Astrocyte of the spinal cord (primary cell): ENCODE data around the gene SLC39A7.

Experiments
- DNase-seq: peaks from one replicate; pipeline ENCODE4 v3.0.0; 2011; ENCODE audit warnings: low read depth, low spot score
- H3K4me3 ChIP-seq: 2 replicates; pipeline ENCODE4 v1.5.1; 2011; ENCODE audit warnings: low read depth, mild to moderate bottlenecking, low read length, moderate library complexity
- in situ Hi-C: cut with HindIII; loops from 2 replicates; pipeline ENCODE4 v1.10.0; 2017; ENCODE audit warnings: low sequenced_read_pairs
- TF ChIP-seq, protein P1 (sequence below): IDR thresholded peaks from 2 replicates; pipeline ENCODE4 v1.5.1; 2012; ENCODE audit warnings: low read depth, mild to moderate bottlenecking, low read length, inconsistent platforms

SLC39A7 gene

DNA sequence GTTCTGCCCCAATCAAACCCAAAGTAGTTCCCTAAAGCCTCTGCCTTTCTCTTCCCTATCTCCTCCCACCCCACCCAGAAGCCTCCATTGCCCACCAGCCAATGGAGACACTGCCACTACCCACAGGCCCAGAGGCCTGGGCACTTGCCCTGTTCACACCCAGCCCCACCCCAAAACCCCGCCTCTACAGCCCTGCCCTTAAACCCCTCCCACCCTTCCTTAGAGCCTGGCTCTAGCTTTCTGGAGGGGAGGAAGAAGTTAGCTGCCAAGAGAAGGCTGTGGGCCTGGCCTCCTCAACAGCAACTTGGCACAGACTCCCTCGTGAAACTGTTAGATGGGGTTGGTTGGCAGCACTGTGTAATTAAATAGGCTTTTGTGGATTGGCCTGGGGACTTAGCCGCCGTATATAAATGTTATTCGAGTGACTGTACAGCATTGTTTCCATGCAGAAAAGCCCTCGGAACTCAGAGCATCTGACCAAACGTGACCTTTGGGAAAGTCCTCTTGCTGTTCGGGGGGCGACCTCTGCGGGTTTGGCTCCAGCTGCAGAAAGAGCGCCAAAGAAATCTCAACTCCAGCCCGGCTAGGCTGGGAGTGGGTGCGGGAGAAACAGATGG lies 39.8 kb upstream of the SLC39A7 start:
- DNase-seq = peak; percentile 89
- no peak overlapping the region for H3K4me3 ChIP-seq
- TF ChIP-seq, protein P1, sequence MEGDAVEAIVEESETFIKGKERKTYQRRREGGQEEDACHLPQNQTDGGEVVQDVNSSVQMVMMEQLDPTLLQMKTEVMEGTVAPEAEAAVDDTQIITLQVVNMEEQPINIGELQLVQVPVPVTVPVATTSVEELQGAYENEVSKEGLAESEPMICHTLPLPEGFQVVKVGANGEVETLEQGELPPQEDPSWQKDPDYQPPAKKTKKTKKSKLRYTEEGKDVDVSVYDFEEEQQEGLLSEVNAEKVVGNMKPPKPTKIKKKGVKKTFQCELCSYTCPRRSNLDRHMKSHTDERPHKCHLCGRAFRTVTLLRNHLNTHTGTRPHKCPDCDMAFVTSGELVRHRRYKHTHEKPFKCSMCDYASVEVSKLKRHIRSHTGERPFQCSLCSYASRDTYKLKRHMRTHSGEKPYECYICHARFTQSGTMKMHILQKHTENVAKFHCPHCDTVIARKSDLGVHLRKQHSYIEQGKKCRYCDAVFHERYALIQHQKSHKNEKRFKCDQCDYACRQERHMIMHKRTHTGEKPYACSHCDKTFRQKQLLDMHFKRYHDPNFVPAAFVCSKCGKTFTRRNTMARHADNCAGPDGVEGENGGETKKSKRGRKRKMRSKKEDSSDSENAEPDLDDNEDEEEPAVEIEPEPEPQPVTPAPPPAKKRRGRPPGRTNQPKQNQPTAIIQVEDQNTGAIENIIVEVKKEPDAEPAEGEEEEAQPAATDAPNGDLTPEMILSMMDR = no peak
- in situ Hi-C loops = no loop called here

DNA sequence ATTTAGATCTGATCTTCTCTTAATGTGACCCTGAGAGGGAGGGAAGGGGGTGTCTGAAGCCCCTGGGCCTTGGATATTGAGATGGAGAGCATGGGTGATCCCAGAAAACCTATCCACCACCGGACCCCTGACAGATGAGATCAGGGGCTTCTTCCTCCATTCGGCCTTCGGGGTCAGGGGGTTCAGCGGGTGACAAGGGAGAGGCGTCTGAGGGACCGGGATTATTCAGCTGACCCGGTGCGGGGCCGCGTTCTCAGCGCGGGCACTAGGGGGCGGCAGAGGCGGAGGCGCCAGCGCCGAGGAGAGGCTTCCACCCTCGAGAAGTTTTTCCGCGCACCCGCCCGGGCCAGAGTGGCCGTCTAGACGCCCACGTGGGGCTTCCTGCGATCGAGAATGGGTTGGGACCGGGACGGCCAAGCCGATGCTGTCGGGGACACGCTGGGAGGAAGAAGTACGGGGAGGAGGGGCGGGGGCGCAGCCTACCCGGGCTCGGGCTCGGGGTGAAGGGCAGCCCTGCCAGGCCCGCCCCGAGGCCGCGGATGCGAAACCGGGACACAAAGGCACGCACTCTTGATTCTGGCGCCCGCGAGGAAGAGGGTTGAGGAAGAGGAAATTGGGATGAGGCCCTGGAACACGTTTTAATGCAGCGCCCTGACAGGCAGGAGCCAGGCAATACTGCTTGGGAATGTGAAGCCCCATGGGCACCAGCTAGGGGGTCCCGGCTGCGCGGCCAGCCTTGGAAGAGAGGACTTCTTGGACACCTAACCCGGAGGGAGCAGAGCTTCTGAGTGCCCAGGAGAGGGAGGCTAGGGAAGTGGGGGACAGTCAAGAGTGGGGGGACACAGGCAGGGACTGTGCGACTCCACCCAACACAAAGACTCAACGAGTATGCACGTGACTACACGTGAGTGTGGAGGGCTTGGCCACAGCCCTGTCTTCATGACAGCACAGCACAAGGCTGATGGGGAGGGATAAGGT lies 39.0 kb upstream of the SLC39A7 start:
- in situ Hi-C loops = no loop called here
- DNase-seq = peak; percentile 45
- TF ChIP-seq, protein P1 = peak; percentile 96
- H3K4me3 ChIP-seq = peak overlapping the region; percentile 37

DNA sequence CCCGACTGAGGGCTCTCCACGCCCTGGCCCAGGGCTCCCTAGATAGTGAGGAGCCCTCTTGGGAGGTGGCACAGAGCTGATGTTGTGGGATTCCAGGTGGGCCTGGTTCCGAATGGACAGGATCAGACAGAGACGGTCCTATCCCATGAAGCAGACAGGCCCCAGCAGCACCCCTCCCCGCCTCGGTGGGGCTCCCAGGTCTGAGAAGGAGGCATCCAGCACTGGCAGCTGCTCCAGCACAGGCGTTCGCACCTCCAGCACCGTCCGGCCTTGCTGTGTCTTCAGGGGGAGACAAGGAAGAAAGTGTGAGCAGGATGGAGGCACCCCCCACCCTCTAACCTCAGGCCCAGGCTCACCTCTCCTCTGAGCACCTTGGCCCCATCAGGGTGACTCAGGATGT lies 37.1 kb upstream of the SLC39A7 start:
- DNase-seq = no peak
- TF ChIP-seq, protein P1 = no peak
- in situ Hi-C loops = no loop called here
- no peak overlapping the region for H3K4me3 ChIP-seq

DNA sequence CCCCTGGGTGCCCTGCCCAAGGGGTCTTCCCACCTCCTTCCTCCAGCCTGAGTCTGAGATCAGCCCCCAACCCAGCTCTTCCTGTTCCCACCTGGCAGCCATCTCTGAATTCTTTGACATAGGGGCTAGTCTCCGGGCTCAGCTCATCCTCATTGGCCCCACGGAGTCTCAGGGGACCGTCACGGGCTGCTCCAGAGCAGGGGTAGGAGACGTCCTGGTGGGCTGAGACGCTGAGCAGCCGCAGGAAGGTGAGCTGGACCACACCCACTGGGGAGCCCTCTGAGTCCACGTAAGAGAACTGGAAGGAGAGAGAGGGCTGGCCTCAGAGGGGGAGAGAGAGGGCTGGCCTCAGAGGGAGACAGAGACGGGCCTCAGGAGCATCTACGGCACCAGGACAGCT lies 36.5 kb upstream of the SLC39A7 start:
- DNase-seq = no peak
- in situ Hi-C loops = no loop called here
- TF ChIP-seq, protein P1 = no peak
- H3K4me3 ChIP-seq = no peak overlapping the region

DNA sequence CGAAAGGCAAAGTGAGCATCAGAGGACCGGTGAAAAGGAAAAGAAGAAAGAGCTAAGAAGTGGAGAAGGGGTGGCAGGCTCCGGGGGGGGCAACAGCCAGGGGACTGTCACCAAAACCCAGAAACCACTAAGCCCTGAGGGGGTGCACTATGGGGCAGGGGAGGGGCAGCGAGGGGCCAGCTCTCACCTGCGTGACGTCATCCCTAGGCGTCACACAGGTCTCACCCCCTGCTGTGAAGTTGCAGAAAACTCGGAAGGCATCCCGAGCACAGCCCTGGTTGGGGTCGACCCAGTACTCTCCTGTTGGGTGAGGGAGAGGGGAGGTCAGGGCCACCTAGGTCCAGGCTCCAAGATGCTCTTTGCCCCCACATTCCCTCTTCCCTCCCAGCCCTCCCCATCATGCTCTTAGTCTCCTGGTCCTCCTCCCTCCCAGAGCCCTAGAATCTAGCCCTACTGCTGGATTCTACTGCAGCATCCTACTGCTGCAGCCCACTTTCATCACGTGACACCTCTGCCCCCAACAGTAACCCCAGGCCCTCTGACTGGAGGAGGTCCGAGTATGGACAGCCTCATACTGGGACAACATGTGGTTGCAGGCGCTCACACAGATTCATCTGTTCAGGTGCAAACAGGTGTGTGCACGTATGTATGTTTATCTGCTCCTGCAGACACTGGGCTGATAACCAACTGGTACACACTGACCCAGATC lies 35.8 kb upstream of the SLC39A7 start:
- no peak overlapping the region for H3K4me3 ChIP-seq
- in situ Hi-C loops = no loop called here
- no peak for DNase-seq
- TF ChIP-seq, protein P1 = no peak

DNA sequence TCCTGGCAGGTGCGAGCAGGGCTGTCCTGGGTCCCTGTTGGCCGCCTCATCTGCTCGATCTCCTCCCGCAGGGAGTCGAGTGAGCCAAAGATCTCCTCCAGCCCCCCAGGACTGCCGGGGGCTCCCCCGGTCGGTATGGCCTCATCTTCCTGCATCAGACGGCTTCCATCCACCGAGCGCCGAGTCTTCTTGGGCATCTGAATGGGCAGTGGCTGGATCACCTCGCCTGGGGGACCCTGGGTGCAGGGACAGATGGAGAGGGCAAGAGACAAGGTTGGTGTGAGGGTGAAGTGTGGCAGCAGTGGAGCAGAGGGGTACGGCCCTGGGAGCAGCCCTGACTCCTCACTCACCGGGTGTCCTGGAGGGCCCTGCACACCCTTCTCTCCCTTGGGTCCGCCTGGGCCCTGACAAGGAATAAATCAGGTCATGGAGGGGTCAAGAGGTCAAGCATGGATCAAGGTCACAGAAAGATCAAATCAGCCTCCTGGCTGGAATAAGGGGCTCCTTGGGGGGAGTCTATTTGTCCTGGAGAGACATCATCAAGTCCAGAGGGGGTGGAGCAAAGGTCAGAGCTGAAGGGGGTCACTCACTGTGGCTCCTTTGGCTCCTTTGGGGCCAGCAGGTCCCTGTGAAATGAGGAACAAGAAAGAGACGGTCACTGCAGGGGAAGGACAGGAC lies 34.9 kb upstream of the SLC39A7 start:
- no peak overlapping the region for H3K4me3 ChIP-seq
- no peak for DNase-seq
- TF ChIP-seq, protein P1 = no peak
- in situ Hi-C loops = no loop called here
